Keratinocyte (primary cell): ENCODE data around the gene SYTL2. TPM values are rescaled to one million over a fixed set of nuclear protein-coding genes. Genes with fewer than 3 reads are reported as not detected.

Source experiments
- DNase-seq: peaks from one replicate; pipeline ENCODE4 v3.0.0-alpha.2; 2011; ENCODE audit warnings: low read depth, missing footprints, low spot score
- FAIRE-seq: peaks from 2 replicates; lab custom pipeline; 2011; peaks lifted over from hg19 to GRCh38; lab: Jason Lieb, UNC
- H2AFZ ChIP-seq: 2 replicates; pipeline ENCODE4 v1.6.0; 2012; ENCODE audit warnings: low read length, control low read depth, inconsistent platforms; ENCODE audit not compliant: control insufficient read depth
- H3K27ac ChIP-seq: 2 replicates; pipeline ENCODE4 v1.5.1; 2011; ENCODE audit warnings: low read length; ENCODE audit not compliant: control insufficient read depth, insufficient read depth
- H3K27me3 ChIP-seq: 3 replicates; pipeline ENCODE4 v1.6.0; 2011; ENCODE audit warnings: low read length; ENCODE audit not compliant: control insufficient read depth, insufficient read depth; ENCODE audit errors: extremely low read depth
- H3K36me3 ChIP-seq, 2 experiments: 2 replicates in 1 of 2; 3 replicates in 1 of 2; pipeline ENCODE4 v1.5.1; 2011; ENCODE audit warnings: low read length in 2 of 2, mild to moderate bottlenecking in 1 of 2; ENCODE audit not compliant: control insufficient read depth in 2 of 2, insufficient read depth in 2 of 2; ENCODE audit errors: extremely low read depth in 1 of 2
- H3K4me1 ChIP-seq: 3 replicates; pipeline ENCODE4 v1.5.1; 2011; ENCODE audit warnings: low read length; ENCODE audit not compliant: control insufficient read depth, insufficient read depth; ENCODE audit errors: extremely low read depth
- H3K4me2 ChIP-seq: 3 replicates; pipeline ENCODE4 v1.6.0; 2011; ENCODE audit warnings: low read depth, low read length; ENCODE audit not compliant: control insufficient read depth, insufficient read depth; ENCODE audit errors: extremely low read depth
- H3K4me3 ChIP-seq, 3 experiments: fragments of 200-600 bp in 1 of 3; sonication (generic) in 1 of 3; 2 replicates in 2 of 3; 3 replicates in 1 of 3; pipeline ENCODE4 v1.5.1; 2011 to 2016; ENCODE audit warnings: low read length in 3 of 3, mild to moderate bottlenecking in 3 of 3, control low read depth in 2 of 3, inconsistent platforms in 1 of 3, low read depth in 1 of 3, mixed read lengths in 1 of 3, mixed run types in 1 of 3, moderate library complexity in 1 of 3; ENCODE audit not compliant: control insufficient read depth in 2 of 3, insufficient read depth in 2 of 3; ENCODE audit errors: extremely low read depth in 1 of 3
- H3K79me2 ChIP-seq: 2 replicates; pipeline ENCODE4 v1.6.0; 2012; ENCODE audit warnings: low read length; ENCODE audit not compliant: control insufficient read depth, insufficient read depth
- H3K9ac ChIP-seq: 3 replicates; pipeline ENCODE4 v1.6.0; 2011; ENCODE audit warnings: low read length; ENCODE audit not compliant: control insufficient read depth, insufficient read depth; ENCODE audit errors: extremely low read depth
- H3K9me1 ChIP-seq: 3 replicates; pipeline ENCODE4 v1.6.0; 2011; ENCODE audit warnings: low read length; ENCODE audit not compliant: control insufficient read depth, insufficient read depth; ENCODE audit errors: extremely low read depth
- H3K9me3 ChIP-seq: 2 replicates; pipeline ENCODE4 v1.5.1; 2012; ENCODE audit warnings: low read depth, low read length; ENCODE audit not compliant: control insufficient read depth
- H4K20me1 ChIP-seq: 3 replicates; pipeline ENCODE4 v1.6.0; 2011; ENCODE audit warnings: low read length; ENCODE audit not compliant: control insufficient read depth, insufficient read depth; ENCODE audit errors: extremely low read depth
- EZH2 ChIP-seq: IDR thresholded peaks from one replicate; pipeline ENCODE4 v1.6.1; 2012; ENCODE audit warnings: inconsistent platforms, mild to moderate bottlenecking, low read length, moderate library complexity
- dilution Hi-C: fragments of 300-500 bp; cut with MboI; formaldehyde crosslinking; loops from one replicate; pipeline ENCODE4 v1.7.0; 2020; ENCODE audit warnings: low sequenced_read_pairs; ENCODE audit not compliant: extremely low pct_ligation_motif_present
- polyA plus RNA-seq, 5 experiments: library from polyadenylated mRNA; depleted of rRNA in 3 of 5; stranded (reverse) in 3 of 5; stranded (forward) in 1 of 5; unstranded in 1 of 5; fragments of >200 nt; gene quantifications; 1 replicate in 1 of 5; 2 replicates in 3 of 5; 3 replicates in 1 of 5; pipeline versions ENCODE4 v1.2.1 to v1.2.3, GENCODE V29; 2011 to 2012; ENCODE audit warnings: missing spikeins in 2 of 5, low read depth in 1 of 5, low replicate concordance in 1 of 5
- TF ChIP-seq, protein P1 (sequence below), 3 experiments: IDR thresholded peaks in 1 of 3; conservative IDR thresholded peaks in 1 of 3; optimal IDR thresholded peaks in 1 of 3; 2 replicates in 2 of 3; 3 replicates in 1 of 3; pipeline versions ENCODE3 to v1.5.1; 2011; ENCODE audit warnings: low read length in 3 of 3, mild to moderate bottlenecking in 3 of 3, moderate library complexity in 2 of 3, control low read depth in 1 of 3, inconsistent platforms in 1 of 3; ENCODE audit not compliant: insufficient read depth in 2 of 3; ENCODE audit errors: extremely low read depth in 1 of 3

The SYTL2 gene
- polyA plus RNA-seq, 1 donor (not counting 4 experiments of a cell fraction or from before 2014, with no cell fraction given): 3.1 TPM

DNA sequence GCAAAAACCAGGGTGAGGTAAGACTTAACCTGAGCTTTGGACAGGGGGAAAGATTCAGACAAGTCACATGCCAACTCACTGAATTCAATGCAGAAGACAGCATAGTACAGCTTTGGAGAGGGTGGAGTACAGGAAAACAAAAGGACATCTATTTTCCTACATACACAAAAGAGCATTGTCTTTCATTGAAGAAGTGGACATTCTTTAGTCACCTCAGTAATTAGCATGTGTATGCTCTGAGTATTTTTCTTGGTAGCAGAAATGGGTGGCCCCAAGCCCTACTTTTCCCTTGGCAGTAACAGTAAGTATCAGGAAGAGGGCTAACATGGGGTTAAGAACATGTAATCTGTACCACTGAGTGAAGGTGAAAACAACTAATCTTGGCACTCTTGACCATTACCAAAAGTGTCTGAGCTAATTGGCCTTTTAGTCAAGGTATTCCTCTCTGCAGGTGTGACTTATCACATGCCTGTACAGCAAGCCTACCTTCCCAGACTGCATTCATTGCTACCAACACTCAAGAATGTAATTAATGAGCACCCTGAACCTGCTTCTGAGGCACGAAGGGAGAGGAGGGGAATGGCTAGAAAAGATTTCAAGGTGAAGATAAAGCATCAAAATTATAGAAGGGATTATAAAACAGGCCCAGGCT lies 33.9 kb downstream of the SYTL2 start:
- dilution Hi-C loops: no loop called here
- no peak overlapping the region for H3K4me3 ChIP-seq
- H3K9ac ChIP-seq: no peak overlapping the region
- peak overlapping the region; percentile 18 for H3K4me2 ChIP-seq
- H3K4me1 ChIP-seq: peaks cover 13% of the 10 kb centered on the region
- TF ChIP-seq EZH2: no peak
- TF ChIP-seq, protein P1, sequence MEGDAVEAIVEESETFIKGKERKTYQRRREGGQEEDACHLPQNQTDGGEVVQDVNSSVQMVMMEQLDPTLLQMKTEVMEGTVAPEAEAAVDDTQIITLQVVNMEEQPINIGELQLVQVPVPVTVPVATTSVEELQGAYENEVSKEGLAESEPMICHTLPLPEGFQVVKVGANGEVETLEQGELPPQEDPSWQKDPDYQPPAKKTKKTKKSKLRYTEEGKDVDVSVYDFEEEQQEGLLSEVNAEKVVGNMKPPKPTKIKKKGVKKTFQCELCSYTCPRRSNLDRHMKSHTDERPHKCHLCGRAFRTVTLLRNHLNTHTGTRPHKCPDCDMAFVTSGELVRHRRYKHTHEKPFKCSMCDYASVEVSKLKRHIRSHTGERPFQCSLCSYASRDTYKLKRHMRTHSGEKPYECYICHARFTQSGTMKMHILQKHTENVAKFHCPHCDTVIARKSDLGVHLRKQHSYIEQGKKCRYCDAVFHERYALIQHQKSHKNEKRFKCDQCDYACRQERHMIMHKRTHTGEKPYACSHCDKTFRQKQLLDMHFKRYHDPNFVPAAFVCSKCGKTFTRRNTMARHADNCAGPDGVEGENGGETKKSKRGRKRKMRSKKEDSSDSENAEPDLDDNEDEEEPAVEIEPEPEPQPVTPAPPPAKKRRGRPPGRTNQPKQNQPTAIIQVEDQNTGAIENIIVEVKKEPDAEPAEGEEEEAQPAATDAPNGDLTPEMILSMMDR (optimal IDR thresholded peaks at IDR 0.05 in 1 of 3, IDR thresholded peaks at IDR 0.05 in 1 of 3, conservative IDR thresholded peaks at IDR 0.05 in 1 of 3; ENCODE audit: extremely low read depth in 1 of 3, insufficient read depth in 2 of 3, low read length in 3 of 3): no peak
- no peak overlapping the region for H2AFZ ChIP-seq
- peak; percentile 39 for FAIRE-seq
- no peaks in the 10 kb centered on the region for H3K27me3 ChIP-seq
- no peaks in the 10 kb centered on the region for H3K36me3 ChIP-seq
- no peak overlapping the region for H3K27ac ChIP-seq
- H3K9me3 ChIP-seq: no peaks in the 10 kb centered on the region
- DNase-seq: no peak
- H3K79me2 ChIP-seq: no peaks in the 10 kb centered on the region
- no peaks in the 10 kb centered on the region for H4K20me1 ChIP-seq
- no peaks in the 10 kb centered on the region for H3K9me1 ChIP-seq

- H3K79me2 ChIP-seq: no peaks in the 10 kb centered on the region
- H4K20me1 ChIP-seq: no peaks in the 10 kb centered on the region
- peaks cover 8% of the 10 kb centered on the region for H3K4me1 ChIP-seq
- no peak overlapping the region for H3K4me3 ChIP-seq
- TF ChIP-seq, protein P1 (optimal IDR thresholded peaks at IDR 0.05 in 1 of 3, IDR thresholded peaks at IDR 0.05 in 1 of 3, conservative IDR thresholded peaks at IDR 0.05 in 1 of 3; ENCODE audit: extremely low read depth in 1 of 3, insufficient read depth in 2 of 3, low read length in 3 of 3): no peak
- no peak for TF ChIP-seq EZH2
- no peaks in the 10 kb centered on the region for H3K27me3 ChIP-seq
- no peak overlapping the region for H3K9ac ChIP-seq
- H3K9me1 ChIP-seq: no peaks in the 10 kb centered on the region
- H3K36me3 ChIP-seq: no peaks in the 10 kb centered on the region
- FAIRE-seq (no peak), DNase-seq (no peak)
- no peak overlapping the region for H2AFZ ChIP-seq
- H3K9me3 ChIP-seq: no peaks in the 10 kb centered on the region
- no peak overlapping the region for H3K4me2 ChIP-seq
- dilution Hi-C loops: no loop called here
- H3K27ac ChIP-seq: no peak overlapping the region
Observed at GRCh38 chr11:85774256-85775101, 36.5 kb downstream of the SYTL2 start.
